ENCODE results near the gene EPM2AIP1.
"Not testable (repeated sequence)": the region's sequence is repeated elsewhere in the genome, so short reads cannot be mapped to it uniquely, and the experiment has no call there.

Gene EPM2AIP1

DNA sequence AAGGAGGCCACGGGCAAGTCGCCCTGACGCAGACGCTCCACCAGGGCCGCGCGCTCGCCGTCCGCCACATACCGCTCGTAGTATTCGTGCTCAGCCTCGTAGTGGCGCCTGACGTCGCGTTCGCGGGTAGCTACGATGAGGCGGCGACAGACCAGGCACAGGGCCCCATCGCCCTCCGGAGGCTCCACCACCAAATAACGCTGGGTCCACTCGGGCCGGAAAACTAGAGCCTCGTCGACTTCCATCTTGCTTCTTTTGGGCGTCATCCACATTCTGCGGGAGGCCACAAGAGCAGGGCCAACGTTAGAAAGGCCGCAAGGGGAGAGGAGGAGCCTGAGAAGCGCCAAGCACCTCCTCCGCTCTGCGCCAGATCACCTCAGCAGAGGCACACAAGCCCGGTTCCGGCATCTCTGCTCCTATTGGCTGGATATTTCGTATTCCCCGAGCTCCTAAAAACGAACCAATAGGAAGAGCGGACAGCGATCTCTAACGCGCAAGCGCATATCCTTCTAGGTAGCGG is at the start of gene EPM2AIP1:
TSS of gene EPM2AIP1 (minus strand) at position 326 of the 520 bp plus-strand sequence. CDS start at position 272, 54 bp downstream.
- DNase-seq (ENCODE audit: low spot score) = no peak

DNA sequence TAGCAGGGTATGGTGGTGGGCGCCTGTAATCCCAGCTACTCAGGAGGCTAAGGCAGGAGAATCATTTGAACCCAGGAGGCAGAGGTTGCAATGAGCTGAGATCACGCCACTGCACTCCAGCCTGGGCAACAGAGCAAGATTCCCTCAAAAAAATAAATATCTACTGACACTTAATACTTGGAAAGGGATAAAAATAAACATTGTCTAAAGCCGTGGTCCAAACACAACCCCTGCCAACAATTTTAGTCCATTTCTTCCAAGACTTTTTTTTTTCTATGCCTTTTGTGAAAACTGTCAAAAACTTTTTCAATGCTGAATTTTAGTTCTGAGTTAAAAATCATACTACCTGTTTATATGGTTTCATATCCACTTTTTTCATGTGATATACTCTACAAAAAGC is 49.8 kb upstream of the EPM2AIP1 start:
- DNase-seq (ENCODE audit: low spot score) = not testable (repeated sequence)

DNA sequence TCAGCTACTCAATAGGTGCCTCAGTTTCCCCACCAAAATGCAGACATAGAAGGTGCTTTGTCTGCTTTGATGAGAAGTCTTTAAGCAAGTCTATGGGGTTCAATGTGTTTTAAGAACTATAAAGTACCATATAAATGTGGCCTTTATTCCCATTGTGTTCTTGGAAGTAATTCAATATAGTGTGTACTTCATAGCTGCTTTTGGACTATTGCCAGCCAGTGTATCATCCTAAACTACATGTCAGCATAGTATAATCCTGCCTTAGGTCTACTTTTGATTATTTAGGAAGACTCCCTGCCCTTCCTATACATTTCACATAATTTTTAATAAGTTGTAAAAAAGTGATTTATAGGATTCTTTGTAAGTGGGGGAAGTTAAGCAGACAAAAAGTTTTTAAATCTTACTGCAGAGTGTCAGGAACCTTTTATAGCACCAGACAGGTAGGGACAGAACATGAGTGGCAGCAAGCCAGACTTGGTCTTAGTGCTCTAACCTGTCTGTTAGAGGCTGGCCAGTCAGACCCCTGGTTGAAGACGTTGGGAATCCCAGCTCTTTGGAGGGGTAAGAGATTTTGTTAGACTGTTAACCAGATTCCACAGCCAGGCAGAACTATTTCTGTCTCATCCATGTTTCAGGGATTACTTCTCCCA is 48.7 kb upstream of the EPM2AIP1 start:
- no peak for DNase-seq (ENCODE audit: low spot score)

DNA sequence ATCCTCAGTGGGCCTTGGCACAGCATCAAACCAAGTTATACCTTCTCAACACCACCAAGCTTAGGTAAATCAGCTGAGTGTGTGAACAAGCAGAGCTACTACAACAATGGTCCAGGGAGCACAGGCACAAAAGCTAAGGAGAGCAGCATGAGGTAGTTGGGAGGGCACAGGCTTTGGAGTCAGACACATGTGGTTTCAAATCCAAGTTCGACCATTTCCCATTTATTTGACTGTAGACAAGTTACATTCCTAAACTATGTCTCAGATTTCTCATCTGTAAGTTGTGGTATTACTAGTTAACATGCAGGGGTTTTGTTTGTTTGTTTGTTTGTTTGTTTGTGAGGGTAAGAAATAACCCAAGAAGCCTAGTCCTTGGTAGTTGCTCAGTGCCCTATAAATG is 47.3 kb upstream of the EPM2AIP1 start:
- DNase-seq (ENCODE audit: low spot score) = no peak

DNA sequence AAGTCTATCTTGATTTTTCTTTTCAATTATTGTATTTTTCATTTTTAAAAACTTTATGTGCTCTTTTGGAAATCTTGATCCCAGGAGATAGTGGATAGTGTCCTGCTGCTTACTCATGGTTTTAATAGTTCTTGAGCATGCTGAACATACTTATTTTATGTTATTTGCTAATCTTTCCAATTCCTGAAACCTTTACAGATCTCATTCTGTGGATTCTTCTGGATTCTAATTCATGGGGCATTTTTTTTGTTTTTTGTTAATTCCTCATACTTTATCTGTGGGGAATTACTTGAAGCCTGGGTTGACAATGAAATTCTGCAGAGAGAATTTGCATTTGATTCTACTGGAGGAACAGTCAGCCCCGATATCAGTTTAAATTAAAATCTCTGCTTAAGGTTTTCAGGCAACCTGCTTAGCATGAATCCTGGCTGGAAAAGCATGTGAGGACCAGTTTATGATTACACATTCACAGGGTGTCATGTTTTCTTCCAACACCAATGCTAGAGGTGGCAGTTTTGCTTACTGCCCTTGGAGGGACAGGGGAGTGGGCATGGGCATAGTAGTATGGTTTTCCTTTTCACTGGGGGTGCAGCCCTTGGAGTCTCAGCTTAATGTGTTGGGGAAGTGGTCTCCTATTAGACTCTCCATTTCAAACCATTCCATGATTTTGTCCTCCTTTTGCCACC is 46.4 kb upstream of the EPM2AIP1 start:
- DNase-seq (ENCODE audit: low spot score) = no peak

DNA sequence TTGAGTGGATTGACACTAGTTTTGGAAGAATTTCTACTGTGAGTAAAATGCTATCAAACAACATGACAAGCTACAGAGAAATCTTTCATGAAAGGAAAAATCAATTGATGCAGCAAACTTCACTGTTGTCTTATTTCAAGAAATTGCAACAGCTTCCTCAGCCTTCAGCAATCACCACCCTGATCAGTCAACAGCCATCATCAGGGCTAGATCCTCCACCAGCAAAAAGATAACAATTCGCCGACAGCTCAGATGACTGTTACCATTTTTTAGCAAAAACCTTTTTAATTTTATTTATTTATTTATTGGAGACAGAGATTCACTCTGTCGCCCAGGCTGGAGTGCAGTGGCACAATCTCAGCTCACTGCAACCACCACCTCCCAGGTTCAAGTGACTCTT is 44.4 kb upstream of the EPM2AIP1 start:
- no peak for DNase-seq (ENCODE audit: low spot score)

DNA sequence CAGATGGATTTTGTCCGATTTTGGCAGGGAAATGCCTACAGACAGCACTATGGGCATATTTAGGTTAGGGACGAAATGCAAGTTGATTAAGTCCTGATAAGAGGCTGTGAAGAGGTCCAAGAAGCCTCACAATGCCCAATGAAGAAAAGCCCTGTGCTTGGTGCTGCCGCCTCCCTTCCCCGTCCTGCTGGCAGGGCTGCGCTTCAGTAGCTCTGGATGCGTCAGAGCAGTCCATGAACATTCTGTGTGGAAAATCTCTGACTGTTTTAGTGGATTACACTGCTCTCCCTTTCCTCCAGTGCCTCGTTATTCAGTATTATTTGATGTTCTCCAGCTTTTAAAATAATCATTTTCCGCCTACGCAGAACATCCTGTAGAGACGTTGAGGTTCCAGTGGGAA is 40.0 kb upstream of the EPM2AIP1 start:
- DNase-seq (ENCODE audit: low spot score) = no peak

DNA sequence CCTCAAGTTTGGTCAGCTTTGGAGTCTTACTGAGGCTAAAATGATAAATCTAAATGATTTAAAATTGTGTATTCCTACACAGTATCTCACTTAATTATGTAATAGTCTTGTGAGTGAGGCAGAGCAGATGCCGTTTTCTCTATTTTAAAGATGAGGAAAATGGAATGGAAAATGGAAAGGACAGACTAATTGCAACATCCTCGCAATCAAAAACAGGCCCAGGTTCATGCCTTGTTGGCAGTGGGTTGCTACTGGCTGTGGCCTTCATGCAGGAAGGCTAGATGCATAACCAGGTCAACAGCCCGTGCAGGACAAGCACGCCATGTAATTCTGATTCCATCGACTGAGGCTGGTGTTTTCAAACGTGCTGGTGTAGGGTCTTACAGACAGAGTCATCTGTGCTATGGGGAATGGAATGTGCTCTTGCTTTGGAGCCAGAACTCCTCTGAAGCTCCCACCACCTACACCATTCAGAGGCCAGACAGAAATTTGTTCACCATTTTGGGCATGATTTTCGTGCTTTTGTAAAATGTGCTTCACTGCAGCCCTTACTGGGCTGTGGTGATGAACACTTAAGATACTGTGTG is 38.3 kb upstream of the EPM2AIP1 start:
- no peak for DNase-seq (ENCODE audit: low spot score)

DNA sequence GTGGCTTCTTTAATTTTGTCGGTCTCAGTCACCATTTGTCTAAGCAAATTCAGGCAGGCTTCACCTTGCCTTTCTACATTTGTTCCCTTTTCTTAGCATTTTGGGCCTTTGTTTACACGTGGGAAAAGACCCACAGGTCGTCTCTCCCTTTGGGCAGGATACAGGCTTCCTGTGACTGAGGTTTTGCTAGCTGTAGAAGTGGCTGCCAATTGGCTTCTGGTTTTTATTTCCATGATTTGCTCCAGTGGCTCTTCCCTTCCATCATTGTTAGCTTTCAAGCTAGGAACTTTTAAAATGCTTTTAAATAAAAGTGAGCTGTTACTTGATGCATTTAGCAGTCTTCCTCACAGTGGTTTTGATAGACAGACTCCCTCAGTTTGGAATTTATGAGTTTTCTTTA is 37.7 kb upstream of the EPM2AIP1 start:
- DNase-seq (ENCODE audit: low spot score) = no peak

DNA sequence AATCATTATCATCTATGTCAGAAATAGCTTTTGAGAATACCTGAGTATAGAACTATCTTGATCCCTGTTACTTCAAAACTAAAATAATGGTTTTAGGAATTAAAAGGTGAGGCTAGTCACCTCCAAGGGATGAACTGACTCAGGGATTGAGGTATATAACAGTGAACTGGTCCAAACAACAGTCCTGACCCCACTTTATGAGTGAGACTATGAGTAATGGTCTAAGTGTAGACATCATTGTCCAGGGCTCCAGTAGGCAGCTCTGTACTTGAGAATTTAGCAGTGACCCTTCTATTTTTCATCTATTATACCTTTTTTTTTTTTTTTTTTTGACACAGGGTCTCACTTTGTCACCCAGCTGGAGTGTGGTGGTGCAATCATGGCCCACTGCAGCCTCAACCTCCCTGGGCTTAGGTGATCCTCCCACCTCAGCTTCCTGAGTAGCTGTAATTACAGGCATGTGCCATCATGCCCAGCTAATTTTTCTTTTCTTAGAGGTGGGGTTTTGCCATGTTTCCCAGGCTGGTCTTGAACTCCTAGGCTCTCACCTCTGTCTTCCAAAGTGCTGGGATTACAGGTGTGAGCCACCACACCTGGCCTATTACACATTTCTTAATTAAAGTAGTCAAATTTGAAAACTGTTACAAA is 36.7 kb upstream of the EPM2AIP1 start:
- DNase-seq (ENCODE audit: low spot score) = no peak

DNA sequence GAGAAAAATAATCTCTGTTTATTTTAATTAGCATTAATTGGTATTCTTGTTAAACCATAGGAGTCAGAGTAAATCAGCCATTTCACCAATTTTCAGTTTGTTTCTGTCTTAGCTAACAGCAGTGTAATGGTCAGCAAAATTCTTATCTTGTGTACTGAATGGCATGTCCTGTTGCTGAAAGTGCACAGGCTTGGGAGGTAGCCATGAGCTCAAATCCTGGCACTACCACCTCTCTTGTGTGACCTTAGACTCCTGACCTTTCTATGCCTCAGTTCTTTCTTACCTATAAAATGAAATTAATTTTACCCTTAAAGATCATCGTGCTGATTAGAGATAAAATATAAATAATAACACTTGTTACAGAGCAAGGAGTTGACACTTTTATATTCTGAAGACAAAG is 36.2 kb upstream of the EPM2AIP1 start:
- no peak for DNase-seq (ENCODE audit: low spot score)

DNA sequence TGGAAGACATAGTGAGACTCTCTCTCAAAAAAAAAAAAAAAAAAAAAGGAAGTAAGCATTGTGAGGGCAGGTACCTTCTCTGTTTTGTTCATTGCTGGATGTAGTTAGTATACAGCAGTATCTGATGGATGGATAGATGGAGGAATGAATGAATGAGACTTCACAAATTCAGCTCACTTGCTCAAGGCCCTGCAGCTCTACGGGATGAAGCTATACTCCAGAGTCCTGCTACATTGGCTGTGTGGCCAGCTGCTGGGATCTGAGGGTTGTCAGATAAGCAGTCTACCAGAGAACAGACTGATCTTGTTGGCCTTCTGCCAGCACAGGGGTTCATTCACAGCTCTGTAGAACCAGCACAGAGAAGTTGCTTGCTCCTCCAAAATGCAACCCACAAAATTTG is 35.4 kb upstream of the EPM2AIP1 start:
- DNase-seq (ENCODE audit: low spot score) = no peak

DNA sequence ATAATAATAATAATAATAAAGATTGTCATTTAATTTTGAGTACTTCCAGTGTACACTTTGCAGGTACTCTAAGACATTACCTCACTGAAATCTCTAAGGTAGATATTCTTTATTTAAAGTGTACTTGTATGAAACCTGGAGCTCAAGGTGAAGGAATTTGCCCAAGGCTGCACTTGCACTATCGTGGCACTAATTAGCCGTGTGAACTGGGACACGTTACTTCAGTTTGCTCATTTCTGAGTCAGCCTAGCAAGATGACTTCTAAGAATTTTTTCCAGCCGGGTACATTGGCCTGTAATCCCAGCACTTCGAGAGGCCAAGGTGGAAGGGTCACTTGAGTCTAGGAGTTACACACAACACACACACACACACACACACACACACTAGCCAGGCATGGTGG is 33.9 kb upstream of the EPM2AIP1 start:
- no peak for DNase-seq (ENCODE audit: low spot score)

DNA sequence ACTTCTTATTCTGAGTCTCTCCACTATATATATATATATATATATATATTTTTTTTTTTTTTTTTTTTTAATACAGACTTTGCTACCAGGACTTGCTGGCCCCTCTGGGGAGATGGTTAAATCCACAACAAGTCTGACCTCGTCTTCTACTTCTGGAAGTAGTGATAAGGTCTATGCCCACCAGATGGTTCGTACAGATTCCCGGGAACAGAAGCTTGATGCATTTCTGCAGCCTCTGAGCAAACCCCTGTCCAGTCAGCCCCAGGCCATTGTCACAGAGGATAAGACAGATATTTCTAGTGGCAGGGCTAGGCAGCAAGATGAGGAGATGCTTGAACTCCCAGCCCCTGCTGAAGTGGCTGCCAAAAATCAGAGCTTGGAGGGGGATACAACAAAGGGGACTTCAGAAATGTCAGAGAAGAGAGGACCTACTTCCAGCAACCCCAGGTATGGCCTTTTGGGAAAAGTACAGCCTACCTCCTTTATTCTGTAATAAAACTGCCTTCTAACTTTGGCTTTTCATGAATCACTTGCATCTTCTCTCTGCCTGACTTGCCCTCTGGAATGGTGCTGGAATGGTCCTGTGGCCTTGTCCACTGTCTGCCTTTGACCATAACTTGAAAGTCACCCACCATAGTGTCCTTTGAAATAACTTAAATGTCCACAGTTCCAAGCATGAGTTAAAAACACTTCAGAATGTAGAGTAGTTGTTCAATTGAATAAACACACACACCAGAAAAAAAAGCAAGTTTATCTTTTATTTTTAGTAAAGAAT is 32.8 kb upstream of the EPM2AIP1 start:
- DNase-seq (ENCODE audit: low spot score) = no peak

DNA sequence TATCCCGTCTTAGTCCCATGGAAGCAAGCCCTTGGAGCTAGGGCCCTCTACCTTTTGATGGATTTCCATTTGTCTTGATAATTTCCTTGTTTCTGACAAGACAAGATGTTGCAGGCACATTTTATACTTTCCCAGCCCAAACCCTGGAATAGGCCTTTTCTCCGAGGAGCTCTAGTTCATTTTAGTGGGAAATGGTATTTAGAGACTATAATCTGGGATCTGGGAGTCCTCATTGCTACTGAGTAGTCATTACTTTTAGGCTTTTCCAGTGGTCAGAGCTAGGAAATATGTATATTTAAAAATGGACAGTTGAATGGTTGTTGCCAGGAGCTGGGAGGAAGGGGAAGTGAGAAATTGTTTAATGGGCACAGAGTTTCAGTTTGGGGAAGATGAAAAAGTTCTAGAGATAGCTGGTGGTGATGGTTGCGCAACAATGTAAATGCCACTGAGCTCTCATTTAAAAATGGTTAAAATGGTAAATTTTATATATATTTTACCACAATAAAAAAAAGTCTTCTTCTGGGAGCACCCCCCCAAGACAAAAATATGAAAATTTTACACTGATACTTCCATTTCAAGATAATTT is 32.0 kb upstream of the EPM2AIP1 start:
- DNase-seq (ENCODE audit: low spot score) = no peak

DNA sequence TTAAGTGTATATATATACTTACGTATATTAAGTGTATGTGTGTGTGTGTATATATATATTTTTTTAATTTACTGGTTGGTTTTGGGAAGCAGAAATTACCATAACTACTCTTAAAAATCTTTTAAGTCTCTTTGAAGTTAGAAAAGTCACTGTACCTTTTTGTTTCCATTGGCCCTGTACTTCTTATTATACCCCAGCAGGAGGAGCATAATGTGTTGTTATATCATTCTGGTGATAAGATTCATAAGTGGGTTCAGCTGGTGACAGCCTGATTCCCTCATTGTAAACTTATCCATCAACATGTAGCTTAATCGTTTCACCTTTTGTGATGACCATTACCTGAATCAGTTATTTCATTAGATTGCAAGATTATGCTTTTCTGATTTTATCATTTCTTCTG is 31.2 kb upstream of the EPM2AIP1 start:
- peak; percentile 7 for DNase-seq (ENCODE audit: low spot score)

DNA sequence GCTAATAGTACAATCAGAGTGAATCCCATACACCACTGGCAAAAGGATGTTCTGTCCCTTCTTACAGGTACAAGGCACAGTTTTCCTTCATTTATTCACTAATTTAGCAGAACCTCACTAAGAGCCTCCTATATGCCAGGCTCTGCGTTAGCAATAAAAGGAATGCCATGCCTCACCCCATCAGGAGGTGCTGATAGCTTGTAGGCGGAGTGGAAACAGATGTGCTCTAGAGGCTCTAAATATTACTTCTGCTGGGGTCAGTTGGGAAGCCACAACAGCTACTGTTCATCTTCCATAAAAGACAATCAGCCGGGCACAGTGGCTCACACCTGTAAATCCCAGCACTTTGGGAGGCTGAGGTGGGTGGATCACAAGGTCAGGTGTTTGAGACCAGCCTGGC is 24.8 kb upstream of the EPM2AIP1 start:
- no peak for DNase-seq (ENCODE audit: low spot score)

DNA sequence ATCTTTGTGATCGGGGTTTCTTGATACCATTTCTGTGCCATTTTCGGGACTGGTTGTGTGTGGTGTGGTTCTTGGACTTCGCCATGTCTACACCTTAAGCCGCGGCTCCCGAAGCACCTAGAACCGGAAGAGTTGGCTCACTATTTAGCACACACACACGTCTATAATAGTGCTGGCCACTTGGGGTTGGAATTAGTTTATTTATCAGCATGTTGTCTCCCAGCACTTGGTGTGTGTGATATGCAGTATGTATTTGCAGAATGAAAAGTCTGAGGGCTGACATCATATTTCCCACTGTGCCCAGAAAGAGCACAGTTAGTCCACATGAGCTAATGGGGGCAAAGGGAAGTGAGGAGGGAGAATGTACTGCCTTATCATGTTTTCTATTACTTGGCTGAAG is 24.0 kb upstream of the EPM2AIP1 start:
- DNase-seq (ENCODE audit: low spot score) = no peak

DNA sequence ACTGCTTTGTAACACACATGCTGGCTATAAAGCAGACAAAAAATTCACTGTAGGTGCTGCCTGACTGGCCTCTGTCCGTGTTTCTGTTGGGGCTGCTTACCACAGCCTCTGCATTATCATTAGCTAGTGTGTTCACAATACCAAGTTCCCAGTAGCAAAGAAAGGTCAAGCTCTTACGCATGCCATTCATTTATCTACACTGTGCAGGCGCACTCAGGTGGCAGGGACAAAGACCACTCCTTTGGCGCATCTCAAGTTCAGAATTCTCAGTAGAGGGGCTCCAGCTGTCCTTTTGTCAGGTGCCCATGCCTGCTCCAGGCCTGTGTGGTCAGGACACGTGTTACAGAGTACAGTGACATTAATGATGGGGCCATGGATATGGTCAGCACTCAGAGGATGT is 22.7 kb upstream of the EPM2AIP1 start:
- no peak for DNase-seq (ENCODE audit: low spot score)

DNA sequence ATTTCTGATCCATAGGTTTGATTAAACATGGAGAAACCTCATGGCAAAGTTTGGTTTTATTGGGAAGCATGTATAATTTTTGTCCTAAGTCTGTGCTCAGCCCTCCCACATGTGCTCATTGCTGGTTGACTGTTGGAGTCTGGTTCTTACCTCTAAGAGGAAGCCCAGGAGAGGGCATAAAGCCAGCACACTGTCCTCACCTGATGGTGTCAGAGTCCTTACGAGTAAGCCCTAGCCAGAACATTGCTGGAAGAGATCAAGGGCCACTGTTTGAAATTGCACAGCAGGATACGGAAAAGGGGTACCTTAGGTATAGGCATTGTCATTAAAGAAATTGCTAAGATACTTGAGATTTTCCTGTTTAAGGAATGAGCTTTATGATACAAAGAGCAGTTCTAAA is 21.7 kb upstream of the EPM2AIP1 start:
- DNase-seq (ENCODE audit: low spot score) = no peak

Data from CD4-positive, alpha-beta T cell treated with Interleukin-15 for 4 hours (primary cell).